ENCODE data around the gene RPS14. TPM values are rescaled to one million over a fixed set of nuclear protein-coding genes. Genes with fewer than 3 reads are reported as not detected.
"Not testable (repeated sequence)": the region's sequence is repeated elsewhere in the genome, so short reads cannot be mapped to it uniquely, and the experiment has no call there.

RPS14 gene
- total RNA-seq, 1 donor from 2014 or later, result 3,639 TPM

GRCh38 chr5:150457562-150458240, 8.2 kb upstream of the RPS14 start:
- Histone ChIP-seq H3K27ac (no peak overlapping the region), H3K9ac (no peak overlapping the region), H3K9me3 (ENCODE audit: low read depth) (no peaks in the 10 kb centered on the region), H3K4me2 (no peak overlapping the region), H2AFZ (replicated peaks) (no peak overlapping the region), H3K4me3 (no peak overlapping the region), H3K36me3 (no peaks in the 10 kb centered on the region), H3K27me3 (no peaks in the 10 kb centered on the region), H3K4me1 (peaks cover 13% of the 10 kb centered on the region), H3K79me2 (ENCODE audit: low read depth) (no peaks in the 10 kb centered on the region), H4K20me1 (ENCODE audit: low read depth) (no peaks in the 10 kb centered on the region), H3F3A (ENCODE audit: low read depth) (peaks cover 14% of the 10 kb centered on the region)
- Mint-ChIP-seq H3K36me3 (no peaks in the 10 kb centered on the region), H3K4me1 (peaks cover 15% of the 10 kb centered on the region), H3K9me3 (no peaks in the 10 kb centered on the region), H3K27ac (no peak overlapping the region), H3K4me3 (peak overlapping the region; percentile 46), H3K27me3 (ENCODE audit: insufficient read depth, low read depth) (peaks cover 8% of the 10 kb centered on the region)
- DNase-seq (ENCODE audit: low spot score), result no peak
- TF ChIP-seq, protein P1, sequence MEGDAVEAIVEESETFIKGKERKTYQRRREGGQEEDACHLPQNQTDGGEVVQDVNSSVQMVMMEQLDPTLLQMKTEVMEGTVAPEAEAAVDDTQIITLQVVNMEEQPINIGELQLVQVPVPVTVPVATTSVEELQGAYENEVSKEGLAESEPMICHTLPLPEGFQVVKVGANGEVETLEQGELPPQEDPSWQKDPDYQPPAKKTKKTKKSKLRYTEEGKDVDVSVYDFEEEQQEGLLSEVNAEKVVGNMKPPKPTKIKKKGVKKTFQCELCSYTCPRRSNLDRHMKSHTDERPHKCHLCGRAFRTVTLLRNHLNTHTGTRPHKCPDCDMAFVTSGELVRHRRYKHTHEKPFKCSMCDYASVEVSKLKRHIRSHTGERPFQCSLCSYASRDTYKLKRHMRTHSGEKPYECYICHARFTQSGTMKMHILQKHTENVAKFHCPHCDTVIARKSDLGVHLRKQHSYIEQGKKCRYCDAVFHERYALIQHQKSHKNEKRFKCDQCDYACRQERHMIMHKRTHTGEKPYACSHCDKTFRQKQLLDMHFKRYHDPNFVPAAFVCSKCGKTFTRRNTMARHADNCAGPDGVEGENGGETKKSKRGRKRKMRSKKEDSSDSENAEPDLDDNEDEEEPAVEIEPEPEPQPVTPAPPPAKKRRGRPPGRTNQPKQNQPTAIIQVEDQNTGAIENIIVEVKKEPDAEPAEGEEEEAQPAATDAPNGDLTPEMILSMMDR (IDR thresholded peaks at IDR 0.05), result no peak
- TF ChIP-seq EZH2 (IDR thresholded peaks at IDR 0.05), result no peak
- no peak for TF ChIP-seq EZH2phosphoT487 (IDR thresholded peaks at IDR 0.05)

GRCh38 chr5:150457121-150457520, 7.6 kb upstream of the RPS14 start:
- H3K4me3 ChIP-seq, result no peak overlapping the region
- H3K27ac ChIP-seq, result no peak overlapping the region
- no peaks in the 10 kb centered on the region for H4K20me1 ChIP-seq (ENCODE audit: low read depth)
- H3K9me3 Mint-ChIP-seq, result no peaks in the 10 kb centered on the region
- peaks cover 14% of the 10 kb centered on the region for H3F3A ChIP-seq (ENCODE audit: low read depth)
- peak overlapping the region; percentile 54 for H3K27ac Mint-ChIP-seq
- H3K27me3 Mint-ChIP-seq (ENCODE audit: insufficient read depth, low read depth), result peaks cover 8% of the 10 kb centered on the region
- no peak overlapping the region for H2AFZ ChIP-seq (replicated peaks)
- no peak for TF ChIP-seq EZH2phosphoT487 (IDR thresholded peaks at IDR 0.05)
- TF ChIP-seq, protein P1 (IDR thresholded peaks at IDR 0.05), result no peak
- TF ChIP-seq EZH2 (IDR thresholded peaks at IDR 0.05), result no peak
- H3K4me1 ChIP-seq, result peaks cover 13% of the 10 kb centered on the region
- H3K79me2 ChIP-seq (ENCODE audit: low read depth), result no peaks in the 10 kb centered on the region
- H3K4me3 Mint-ChIP-seq, result no peak overlapping the region
- DNase-seq (ENCODE audit: low spot score), result no peak
- no peak overlapping the region for H3K4me2 ChIP-seq
- H3K27me3 ChIP-seq, result no peaks in the 10 kb centered on the region
- H3K36me3 ChIP-seq, result no peaks in the 10 kb centered on the region
- no peak overlapping the region for H3K9ac ChIP-seq
- peaks cover 15% of the 10 kb centered on the region for H3K4me1 Mint-ChIP-seq
- no peaks in the 10 kb centered on the region for H3K9me3 ChIP-seq (ENCODE audit: low read depth)
- H3K36me3 Mint-ChIP-seq, result no peaks in the 10 kb centered on the region

GRCh38 chr5:150454492-150455229, 5.1 kb upstream of the RPS14 start:
- H3K9me3 ChIP-seq (ENCODE audit: low read depth), result no peaks in the 10 kb centered on the region
- TF ChIP-seq, protein P1 (IDR thresholded peaks at IDR 0.05), result no peak
- no peak for TF ChIP-seq EZH2phosphoT487 (IDR thresholded peaks at IDR 0.05)
- no peak for TF ChIP-seq EZH2 (IDR thresholded peaks at IDR 0.05)
- H3K4me3 ChIP-seq, result no peak overlapping the region
- H2AFZ ChIP-seq (replicated peaks), result no peak overlapping the region
- Mint-ChIP-seq H3K4me1 (peaks cover 5% of the 10 kb centered on the region), H3K27me3 (ENCODE audit: insufficient read depth, low read depth) (peaks cover 9% of the 10 kb centered on the region), H3K4me3 (no peak overlapping the region), H3K27ac (no peak overlapping the region), H3K36me3 (no peaks in the 10 kb centered on the region), H3K9me3 (peaks cover 3% of the 10 kb centered on the region)
- DNase-seq (ENCODE audit: low spot score), result no peak
- no peak overlapping the region for H3K9ac ChIP-seq
- no peaks in the 10 kb centered on the region for H3K4me1 ChIP-seq
- no peak overlapping the region for H3K27ac ChIP-seq
- no peaks in the 10 kb centered on the region for H3K36me3 ChIP-seq
- no peaks in the 10 kb centered on the region for H4K20me1 ChIP-seq (ENCODE audit: low read depth)
- no peaks in the 10 kb centered on the region for H3F3A ChIP-seq (ENCODE audit: low read depth)
- no peaks in the 10 kb centered on the region for H3K79me2 ChIP-seq (ENCODE audit: low read depth)
- H3K4me2 ChIP-seq, result no peak overlapping the region
- no peaks in the 10 kb centered on the region for H3K27me3 ChIP-seq

DNA sequence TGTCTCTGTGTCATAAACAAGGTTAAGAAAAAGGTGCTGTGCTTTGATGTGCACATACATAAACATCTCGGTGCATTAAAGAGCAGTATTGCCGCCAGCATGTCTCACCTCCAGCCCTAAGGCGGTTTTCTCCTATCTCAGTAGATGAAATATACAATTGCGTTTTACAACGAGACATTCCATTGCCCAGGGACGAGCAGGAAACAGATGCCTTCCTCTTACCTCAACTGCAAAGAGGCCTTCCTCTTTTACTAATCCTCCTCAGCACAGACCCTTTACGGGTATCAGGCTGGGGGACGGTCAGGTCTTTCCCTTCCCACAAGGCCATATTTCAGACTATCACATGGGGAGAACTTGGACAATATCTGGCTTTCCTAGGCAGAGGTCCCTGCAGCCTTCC, 4.5 kb upstream of the RPS14 start:
- H3K36me3 ChIP-seq; H3K79me2 ChIP-seq (ENCODE audit: low read depth); H3K27ac ChIP-seq; H3K4me1 Mint-ChIP-seq; DNase-seq (ENCODE audit: low spot score); H3K4me2 ChIP-seq; H3K4me3 ChIP-seq; H3K36me3 Mint-ChIP-seq; H2AFZ ChIP-seq (replicated peaks); H3K4me1 ChIP-seq; H3K9ac ChIP-seq; H3K27me3 ChIP-seq; H3K4me3 Mint-ChIP-seq; H4K20me1 ChIP-seq (ENCODE audit: low read depth); H3F3A ChIP-seq (ENCODE audit: low read depth); H3K27me3 Mint-ChIP-seq (ENCODE audit: insufficient read depth, low read depth); H3K27ac Mint-ChIP-seq; H3K9me3 ChIP-seq (ENCODE audit: low read depth); H3K9me3 Mint-ChIP-seq: not testable (repeated sequence)
